ENCODE measurements around the gene NAGPA.
"Not testable (repeated sequence)": the region's sequence is repeated elsewhere in the genome, so short reads cannot be mapped to it uniquely, and the experiment has no call there.

Gene NAGPA

DNA sequence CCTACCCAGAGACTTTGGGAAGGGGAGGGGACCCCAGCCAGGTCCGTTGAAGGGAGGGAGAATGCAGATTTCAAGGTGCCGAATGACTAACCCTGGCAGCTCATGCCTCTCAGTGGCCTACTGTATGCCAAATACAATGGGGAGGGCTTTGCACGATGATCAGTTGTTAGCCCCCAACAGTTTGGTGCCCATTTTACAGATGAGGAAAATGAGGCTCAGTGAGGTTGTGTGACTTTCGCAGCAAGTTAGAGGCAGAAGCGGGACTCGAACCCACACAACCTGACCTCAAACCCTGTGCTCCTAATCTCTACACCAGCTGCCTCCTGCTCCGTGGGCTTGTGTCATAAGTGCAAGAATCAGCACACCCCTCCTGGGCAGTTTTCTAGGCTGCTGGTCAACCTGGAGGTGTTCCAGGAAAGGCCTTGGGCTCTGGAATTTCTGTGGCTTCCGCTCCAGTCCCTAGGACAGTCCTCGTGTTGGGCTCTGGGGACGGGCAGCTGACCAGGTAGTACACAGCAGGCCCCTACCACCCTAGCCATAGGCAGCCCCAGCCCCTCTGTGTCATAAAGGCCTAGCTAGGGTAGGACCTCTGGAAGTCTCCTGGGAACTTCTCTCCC lies 11.9 kb upstream of the NAGPA start:
- no peak overlapping the region for H2AK5ac ChIP-seq (ENCODE audit: low read length)
- no peak overlapping the region for H3K9ac ChIP-seq (ENCODE audit: low read length)
- no CpG with 5 or more reads among the region's 10 CpGs for WGBS (ENCODE audit: extremely low coverage, insufficient coverage, low lambda C conversion rate)
- H2BK120ac ChIP-seq (ENCODE audit: low read depth, low read length), result no peak overlapping the region
- H3K79me1 ChIP-seq (ENCODE audit: low read length), result no peaks in the 10 kb centered on the region
- no peak overlapping the region for H3K4me2 ChIP-seq (ENCODE audit: low read length)
- H3K36me3 ChIP-seq (ENCODE audit: control insufficient read depth, insufficient read depth, low read length), result no peaks in the 10 kb centered on the region
- DNase-seq, result no peak
- H4K8ac ChIP-seq (ENCODE audit: low read depth, low read length), result no peak overlapping the region
- H3K27ac ChIP-seq (ENCODE audit: low read depth, low read length), result no peak overlapping the region
- H3K27me3 ChIP-seq (ENCODE audit: insufficient read depth, low read length, poor library complexity), result no peaks in the 10 kb centered on the region
- H2BK5ac ChIP-seq (ENCODE audit: low read length), result no peak overlapping the region
- H3K79me2 ChIP-seq (ENCODE audit: control insufficient read depth, insufficient read depth, low read length), result no peaks in the 10 kb centered on the region
- H3K56ac ChIP-seq (ENCODE audit: low read length), result no peak overlapping the region
- H3K4ac ChIP-seq (ENCODE audit: low read depth, low read length), result no peak overlapping the region
- no peak overlapping the region for H3K18ac ChIP-seq (ENCODE audit: low read length)
- H3K23ac ChIP-seq (ENCODE audit: low read length), result no peak overlapping the region
- H3K4me1 ChIP-seq (ENCODE audit: control insufficient read depth, low read depth, low read length), result no peaks in the 10 kb centered on the region
- H4K5ac ChIP-seq (ENCODE audit: low read length), result no peak overlapping the region
- no peak overlapping the region for H2BK15ac ChIP-seq (replicated peaks; ENCODE audit: low read depth)
- no peak overlapping the region for H3K4me3 ChIP-seq (ENCODE audit: low read length)

DNA sequence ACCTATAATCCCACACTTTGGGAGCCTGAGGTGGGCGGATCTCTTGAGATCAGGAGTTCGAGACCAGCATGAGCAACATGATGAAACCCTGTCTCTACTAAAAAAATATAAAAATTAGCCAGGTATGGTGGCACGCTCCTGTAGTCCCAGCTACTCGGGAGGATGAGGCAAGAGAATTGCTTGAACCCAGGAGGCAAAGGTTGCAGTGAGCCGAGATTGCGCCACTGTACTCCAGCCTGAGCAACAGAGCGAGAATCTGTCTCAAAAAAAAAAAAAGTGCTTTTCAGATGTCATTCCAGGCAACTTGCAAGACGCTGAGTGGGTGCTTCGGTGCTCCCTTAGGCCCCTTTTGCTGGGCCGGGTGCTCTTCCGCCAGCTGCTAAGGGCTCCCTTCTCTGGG lies 10.8 kb upstream of the NAGPA start:
- not testable (repeated sequence) for H2BK120ac ChIP-seq (ENCODE audit: low read depth, low read length); H3K23ac ChIP-seq (ENCODE audit: low read length); H2AK5ac ChIP-seq (ENCODE audit: low read length); H3K4me2 ChIP-seq (ENCODE audit: low read length); H3K18ac ChIP-seq (ENCODE audit: low read length); H2BK15ac ChIP-seq (replicated peaks; ENCODE audit: low read depth); H3K56ac ChIP-seq (ENCODE audit: low read length); H3K4me1 ChIP-seq (ENCODE audit: control insufficient read depth, low read depth, low read length); DNase-seq; H3K79me1 ChIP-seq (ENCODE audit: low read length); H3K36me3 ChIP-seq (ENCODE audit: control insufficient read depth, insufficient read depth, low read length); H3K27ac ChIP-seq (ENCODE audit: low read depth, low read length); H4K5ac ChIP-seq (ENCODE audit: low read length); H3K79me2 ChIP-seq (ENCODE audit: control insufficient read depth, insufficient read depth, low read length); H2BK5ac ChIP-seq (ENCODE audit: low read length); H4K8ac ChIP-seq (ENCODE audit: low read depth, low read length); H3K4ac ChIP-seq (ENCODE audit: low read depth, low read length); H3K4me3 ChIP-seq (ENCODE audit: low read length); H3K9ac ChIP-seq (ENCODE audit: low read length); H3K27me3 ChIP-seq (ENCODE audit: insufficient read depth, low read length, poor library complexity)
- WGBS (ENCODE audit: extremely low coverage, insufficient coverage, low lambda C conversion rate), result no CpG with 5 or more reads among the region's 11 CpGs

- Histone ChIP-seq H2BK15ac (replicated peaks; ENCODE audit: low read depth) (no peak overlapping the region), H3K27ac (ENCODE audit: low read depth, low read length) (no peak overlapping the region), H3K4me1 (ENCODE audit: control insufficient read depth, low read depth, low read length) (no peaks in the 10 kb centered on the region), H3K56ac (ENCODE audit: low read length) (no peak overlapping the region), H4K5ac (ENCODE audit: low read length) (no peak overlapping the region), H3K36me3 (ENCODE audit: control insufficient read depth, insufficient read depth, low read length) (no peaks in the 10 kb centered on the region), H4K8ac (ENCODE audit: low read depth, low read length) (no peak overlapping the region), H2BK120ac (ENCODE audit: low read depth, low read length) (no peak overlapping the region), H3K4me3 (ENCODE audit: low read length) (no peak overlapping the region), H3K79me1 (ENCODE audit: low read length) (no peaks in the 10 kb centered on the region), H3K9ac (ENCODE audit: low read length) (no peak overlapping the region), H3K79me2 (ENCODE audit: control insufficient read depth, insufficient read depth, low read length) (no peaks in the 10 kb centered on the region), H2AK5ac (ENCODE audit: low read length) (no peak overlapping the region), H3K23ac (ENCODE audit: low read length) (no peak overlapping the region), H3K27me3 (ENCODE audit: insufficient read depth, low read length, poor library complexity) (no peaks in the 10 kb centered on the region), H3K18ac (ENCODE audit: low read length) (no peak overlapping the region), H2BK5ac (ENCODE audit: low read length) (no peak overlapping the region), H3K4me2 (ENCODE audit: low read length) (no peak overlapping the region), H3K4ac (ENCODE audit: low read depth, low read length) (no peak overlapping the region)
- no peak for DNase-seq
- no CpG with 5 or more reads among the region's 8 CpGs for WGBS (ENCODE audit: extremely low coverage, insufficient coverage, low lambda C conversion rate)
Measured at GRCh38 chr16:5044011-5044540, 10.3 kb upstream of the NAGPA start.

DNA sequence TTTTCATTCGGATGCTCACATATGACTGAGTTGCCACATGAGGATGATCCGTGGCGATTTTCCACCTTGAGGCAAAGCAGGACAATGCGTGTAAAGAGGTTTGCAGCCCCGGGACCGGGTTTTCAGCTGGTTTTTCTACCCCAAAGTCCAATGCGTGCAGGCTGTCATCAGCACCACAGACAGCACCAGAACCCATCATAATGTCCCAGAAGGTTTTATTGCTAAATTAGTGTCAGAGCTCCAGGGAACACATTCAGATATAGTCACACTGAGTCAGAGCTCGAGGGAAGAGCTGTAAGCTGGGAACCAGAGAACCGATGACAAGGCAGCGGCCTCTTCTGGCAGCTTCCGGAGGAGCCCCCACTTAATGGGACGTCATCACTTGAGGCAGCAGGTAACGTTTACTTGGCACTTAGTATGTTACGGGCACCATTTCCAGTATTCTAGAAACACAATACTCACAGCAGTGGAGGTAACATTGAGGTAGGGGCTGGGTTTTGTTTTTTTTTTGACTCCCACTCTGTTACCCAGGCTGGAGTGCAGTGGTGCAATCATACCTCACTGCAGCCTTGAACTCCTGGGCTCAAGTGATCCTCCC lies 8.9 kb upstream of the NAGPA start:
- no peak overlapping the region for H3K4me2 ChIP-seq (ENCODE audit: low read length)
- H3K27ac ChIP-seq (ENCODE audit: low read depth, low read length), result no peak overlapping the region
- DNase-seq, result peak; percentile 57
- no peak overlapping the region for H2BK5ac ChIP-seq (ENCODE audit: low read length)
- no peak overlapping the region for H3K18ac ChIP-seq (ENCODE audit: low read length)
- no peak overlapping the region for H3K4me3 ChIP-seq (ENCODE audit: low read length)
- H3K23ac ChIP-seq (ENCODE audit: low read length), result no peak overlapping the region
- no peaks in the 10 kb centered on the region for H3K36me3 ChIP-seq (ENCODE audit: control insufficient read depth, insufficient read depth, low read length)
- no peak overlapping the region for H2BK15ac ChIP-seq (replicated peaks; ENCODE audit: low read depth)
- no peak overlapping the region for H4K8ac ChIP-seq (ENCODE audit: low read depth, low read length)
- no peak overlapping the region for H2BK120ac ChIP-seq (ENCODE audit: low read depth, low read length)
- H3K56ac ChIP-seq (ENCODE audit: low read length), result no peak overlapping the region
- H3K4me1 ChIP-seq (ENCODE audit: control insufficient read depth, low read depth, low read length), result no peaks in the 10 kb centered on the region
- H3K9ac ChIP-seq (ENCODE audit: low read length), result no peak overlapping the region
- H4K5ac ChIP-seq (ENCODE audit: low read length), result no peak overlapping the region
- no CpG with 5 or more reads among the region's 14 CpGs for WGBS (ENCODE audit: extremely low coverage, insufficient coverage, low lambda C conversion rate)
- no peaks in the 10 kb centered on the region for H3K27me3 ChIP-seq (ENCODE audit: insufficient read depth, low read length, poor library complexity)
- H2AK5ac ChIP-seq (ENCODE audit: low read length), result no peak overlapping the region
- H3K79me1 ChIP-seq (ENCODE audit: low read length), result no peaks in the 10 kb centered on the region
- no peaks in the 10 kb centered on the region for H3K79me2 ChIP-seq (ENCODE audit: control insufficient read depth, insufficient read depth, low read length)
- H3K4ac ChIP-seq (ENCODE audit: low read depth, low read length), result no peak overlapping the region

DNA sequence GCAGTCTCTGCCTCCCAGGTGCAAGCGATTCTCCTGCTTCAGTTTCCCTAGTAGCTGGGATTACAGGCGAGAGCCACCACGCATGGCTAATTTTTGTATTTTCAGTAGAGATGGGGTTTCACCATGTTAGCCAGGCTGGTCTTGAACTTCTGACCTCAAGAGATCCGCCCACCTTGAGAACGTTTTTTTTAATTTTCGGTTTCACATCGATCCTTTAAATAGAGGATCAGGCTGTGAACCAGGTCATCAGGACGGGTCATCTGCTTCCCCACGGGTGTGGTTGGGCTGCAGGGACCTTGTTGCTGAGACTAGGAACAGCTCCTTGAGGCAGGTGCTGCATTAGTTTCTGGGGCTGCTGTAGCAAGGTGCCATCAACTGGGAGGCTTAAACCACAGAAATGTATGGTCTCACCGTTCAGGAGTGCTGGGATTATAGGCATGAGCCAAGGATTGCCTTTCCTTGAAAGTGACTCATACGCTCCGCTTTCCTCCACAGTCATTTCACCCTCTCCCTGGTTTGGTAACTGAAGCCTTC lies 7.9 kb upstream of the NAGPA start:
- no peaks in the 10 kb centered on the region for H3K36me3 ChIP-seq (ENCODE audit: control insufficient read depth, insufficient read depth, low read length)

More for the DNA sequence above, 7.9 kb upstream of the NAGPA start:
- H2BK15ac ChIP-seq (replicated peaks; ENCODE audit: low read depth), result no peak overlapping the region
- H3K9ac ChIP-seq (ENCODE audit: low read length), result no peak overlapping the region
- H2AK5ac ChIP-seq (ENCODE audit: low read length), result no peak overlapping the region
- H4K8ac ChIP-seq (ENCODE audit: low read depth, low read length), result no peak overlapping the region
- no peak overlapping the region for H3K23ac ChIP-seq (ENCODE audit: low read length)
- H3K27me3 ChIP-seq (ENCODE audit: insufficient read depth, low read length, poor library complexity), result no peaks in the 10 kb centered on the region
- no peak overlapping the region for H2BK120ac ChIP-seq (ENCODE audit: low read depth, low read length)
- H4K5ac ChIP-seq (ENCODE audit: low read length), result no peak overlapping the region
- H3K27ac ChIP-seq (ENCODE audit: low read depth, low read length), result no peak overlapping the region
- no peaks in the 10 kb centered on the region for H3K79me2 ChIP-seq (ENCODE audit: control insufficient read depth, insufficient read depth, low read length)
- no peak overlapping the region for H3K4me2 ChIP-seq (ENCODE audit: low read length)
- H3K4me1 ChIP-seq (ENCODE audit: control insufficient read depth, low read depth, low read length), result no peaks in the 10 kb centered on the region
- H3K79me1 ChIP-seq (ENCODE audit: low read length), result no peaks in the 10 kb centered on the region
- H3K18ac ChIP-seq (ENCODE audit: low read length), result no peak overlapping the region
- no CpG with 5 or more reads among the region's 12 CpGs for WGBS (ENCODE audit: extremely low coverage, insufficient coverage, low lambda C conversion rate)
- H3K4ac ChIP-seq (ENCODE audit: low read depth, low read length), result no peak overlapping the region
- no peak overlapping the region for H3K4me3 ChIP-seq (ENCODE audit: low read length)
- no peak for DNase-seq
- no peak overlapping the region for H2BK5ac ChIP-seq (ENCODE audit: low read length)
- no peak overlapping the region for H3K56ac ChIP-seq (ENCODE audit: low read length)
